ENCODE results near the gene HHAT.

Gene HHAT

GRCh38 chr1:210525716-210526454 lies 197.2 kb downstream of the HHAT start:
- no peaks in the 10 kb centered on the region for H3K27me3 ChIP-seq (ENCODE audit: control insufficient read depth, insufficient read depth, low read length)

GRCh38 chr1:210527091-210527490 lies 198.4 kb downstream of the HHAT start:
- H3K9me3 ChIP-seq (ENCODE audit: control insufficient read depth, low read length) = no peaks in the 10 kb centered on the region
- TF ChIP-seq CTCF (IDR thresholded peaks at IDR 0.05) = no peak
- no peaks in the 10 kb centered on the region for H3K79me2 ChIP-seq
- no peak overlapping the region for H3K27ac ChIP-seq
- no peaks in the 10 kb centered on the region for H3K27me3 ChIP-seq (ENCODE audit: control insufficient read depth, insufficient read depth, low read length)
- H3K9ac ChIP-seq = no peak overlapping the region
- H3K36me3 ChIP-seq (ENCODE audit: control insufficient read depth, insufficient read depth, low read length) = no peaks in the 10 kb centered on the region
- H3K4me3 ChIP-seq (ENCODE audit: low read depth, low read length) = no peak overlapping the region
- no peak overlapping the region for H2AFZ ChIP-seq
- no peaks in the 10 kb centered on the region for H3K4me1 ChIP-seq
- H3K4me2 ChIP-seq (ENCODE audit: low read length) = no peak overlapping the region

More at GRCh38 chr1:210525716-210526454, 197.2 kb downstream of the HHAT start:
- no peaks in the 10 kb centered on the region for H3K36me3 ChIP-seq (ENCODE audit: control insufficient read depth, insufficient read depth, low read length)
- no peaks in the 10 kb centered on the region for H3K9me3 ChIP-seq (ENCODE audit: control insufficient read depth, low read length)
- H3K4me1 ChIP-seq = no peaks in the 10 kb centered on the region
- H3K4me2 ChIP-seq (ENCODE audit: low read length) = no peak overlapping the region
- TF ChIP-seq CTCF (IDR thresholded peaks at IDR 0.05) = no peak
- no peak overlapping the region for H3K4me3 ChIP-seq (ENCODE audit: low read depth, low read length)
- H3K27ac ChIP-seq = no peak overlapping the region
- no peak overlapping the region for H2AFZ ChIP-seq
- no peak overlapping the region for H3K9ac ChIP-seq
- no peaks in the 10 kb centered on the region for H3K79me2 ChIP-seq

- Histone ChIP-seq H3K79me2 (no peaks in the 10 kb centered on the region), H3K27me3 (ENCODE audit: control insufficient read depth, insufficient read depth, low read length) (no peaks in the 10 kb centered on the region), H2AFZ (no peak overlapping the region), H3K9me3 (ENCODE audit: control insufficient read depth, low read length) (no peaks in the 10 kb centered on the region), H3K4me3 (ENCODE audit: low read depth, low read length) (no peak overlapping the region), H3K36me3 (ENCODE audit: control insufficient read depth, insufficient read depth, low read length) (no peaks in the 10 kb centered on the region), H3K27ac (no peak overlapping the region), H3K9ac (no peak overlapping the region), H3K4me1 (no peaks in the 10 kb centered on the region), H3K4me2 (ENCODE audit: low read length) (no peak overlapping the region)
- TF ChIP-seq CTCF (IDR thresholded peaks at IDR 0.05) = no peak
Measured at GRCh38 chr1:210531475-210532222, 202.9 kb downstream of the HHAT start.

GRCh38 chr1:210532223-210532598 lies 203.5 kb downstream of the HHAT start:
- H3K9me3 ChIP-seq (ENCODE audit: control insufficient read depth, low read length) = no peaks in the 10 kb centered on the region
- H3K27me3 ChIP-seq (ENCODE audit: control insufficient read depth, insufficient read depth, low read length) = no peaks in the 10 kb centered on the region
- H3K4me1 ChIP-seq = no peaks in the 10 kb centered on the region
- no peak for TF ChIP-seq CTCF (IDR thresholded peaks at IDR 0.05)
- no peak overlapping the region for H3K4me2 ChIP-seq (ENCODE audit: low read length)
- H3K4me3 ChIP-seq (ENCODE audit: low read depth, low read length) = no peak overlapping the region
- no peaks in the 10 kb centered on the region for H3K36me3 ChIP-seq (ENCODE audit: control insufficient read depth, insufficient read depth, low read length)
- H3K9ac ChIP-seq = no peak overlapping the region
- H3K79me2 ChIP-seq = no peaks in the 10 kb centered on the region
- no peak overlapping the region for H2AFZ ChIP-seq
- H3K27ac ChIP-seq = no peak overlapping the region
